H1 (cell line): ENCODE data around the gene ZNF273. TPM values are rescaled to one million over a fixed set of nuclear protein-coding genes. Genes with fewer than 3 reads are reported as not detected.

Experiments
- CTCF ChIA-PET: fragments of 300-600 bp; sonication (Branson Sonifier 250); formaldehyde crosslinking; loops from one replicate; lab custom pipeline; 2021; ENCODE audit not compliant: partially characterized antibody; lab: Charles Lee
- POLR2A ChIA-PET: fragments of 300-600 bp; sonication (Branson Sonifier 250); formaldehyde crosslinking; loops from one replicate; lab custom pipeline; 2021; ENCODE audit warnings: inconsistent platforms; ENCODE audit not compliant: partially characterized antibody; lab: Charles Lee
- DNase-seq, 2 experiments: peaks; one replicate each; pipeline versions ENCODE4 v3.0.0 to v3.0.0-alpha.2; 2010 to 2022; ENCODE audit warnings: low spot score in 2 of 2, low read depth in 1 of 2, mixed read lengths in 1 of 2
- FAIRE-seq: peaks from 2 replicates; lab custom pipeline; 2011; peaks lifted over from hg19 to GRCh38; lab: Jason Lieb, UNC
- H2AFZ ChIP-seq: 2 replicates; pipeline ENCODE4 v1.8.1; 2012; ENCODE audit warnings: low read length, inconsistent platforms
- H2AK5ac ChIP-seq: 2 replicates; pipeline ENCODE4 v1.6.1; 2013; ENCODE audit warnings: low read depth, low read length
- H2BK120ac ChIP-seq: replicated peaks from 2 replicates; pipeline ENCODE3; 2013; ENCODE audit warnings: low read depth, low read length, inconsistent platforms
- H2BK12ac ChIP-seq: 2 replicates; pipeline ENCODE4 v1.6.1; 2013; ENCODE audit warnings: low read depth, low read length
- H2BK15ac ChIP-seq: 2 replicates; pipeline ENCODE4 v1.6.1; 2013; ENCODE audit warnings: low read length
- H2BK20ac ChIP-seq: 2 replicates; pipeline ENCODE4 v1.6.1; 2013; ENCODE audit warnings: low read length
- H2BK5ac ChIP-seq: 2 replicates; pipeline ENCODE4 v1.6.1; 2013; ENCODE audit warnings: low read depth, low read length
- H3K14ac ChIP-seq: 2 replicates; pipeline ENCODE4 v1.6.1; 2013; ENCODE audit warnings: inconsistent platforms; ENCODE audit not compliant: insufficient read length
- H3K18ac ChIP-seq: 2 replicates; pipeline ENCODE4 v1.6.1; 2013; ENCODE audit warnings: low read length; ENCODE audit errors: extremely low read depth
- H3K23ac ChIP-seq: 2 replicates; pipeline ENCODE4 v1.6.1; 2013; ENCODE audit warnings: inconsistent platforms; ENCODE audit not compliant: insufficient read length
- H3K23me2 ChIP-seq: 2 replicates; pipeline ENCODE4 v1.6.1; 2013; ENCODE audit warnings: low read depth, low read length
- H3K27ac ChIP-seq: 2 replicates; pipeline ENCODE4 v1.6.1; 2011; ENCODE audit warnings: low read depth, low read length, inconsistent platforms
- H3K27me3 ChIP-seq, 4 experiments: replicated peaks in 1 of 4; 1 replicate in 1 of 4; 2 replicates in 3 of 4; pipeline versions ENCODE4 v1.6.1 to v1.8.1; 2011 to 2013; ENCODE audit warnings: low read length in 3 of 4, mild to moderate bottlenecking in 3 of 4, inconsistent platforms in 2 of 4, mixed read lengths in 2 of 4, moderate library complexity in 1 of 4; ENCODE audit not compliant: control insufficient read depth in 3 of 4, insufficient read depth in 3 of 4; ENCODE audit errors: extremely low read depth in 1 of 4
- H3K36me3 ChIP-seq, 4 experiments: 2 replicates each; pipeline versions ENCODE4 v1.6.1 to v1.8.1; 2011 to 2013; ENCODE audit warnings: mild to moderate bottlenecking in 4 of 4, low read length in 3 of 4, moderate library complexity in 2 of 4, control low read depth in 1 of 4, inconsistent platforms in 1 of 4; ENCODE audit not compliant: insufficient read depth in 4 of 4, control insufficient read depth in 2 of 4
- H3K4ac ChIP-seq: replicated peaks from 2 replicates; pipeline ENCODE3; 2013; ENCODE audit warnings: low read length, low read depth, mixed read lengths, inconsistent platforms; ENCODE audit not compliant: insufficient read length
- H3K4me1 ChIP-seq, 4 experiments: replicated peaks in 1 of 4; 1 replicate in 1 of 4; 2 replicates in 3 of 4; pipeline versions ENCODE4 v1.6.1 to v1.8.1; 2011 to 2013; ENCODE audit warnings: low read length in 3 of 4, inconsistent platforms in 2 of 4, mixed read lengths in 1 of 4; ENCODE audit not compliant: insufficient read depth in 4 of 4, control insufficient read depth in 3 of 4
- H3K4me2 ChIP-seq, 2 experiments: 2 replicates each; pipeline versions ENCODE4 v1.6.1 to v1.8.1; 2011 to 2013; ENCODE audit warnings: low read depth in 2 of 2, low read length in 2 of 2, control low read depth in 1 of 2, inconsistent platforms in 1 of 2, mild to moderate bottlenecking in 1 of 2; ENCODE audit not compliant: insufficient read depth in 1 of 2
- H3K4me3 ChIP-seq, 4 experiments: fragments of 200-600, 300-600 bp in 1 of 4; sonication (generic), shearing (Covaris generic), sonication (Bioruptor Twin) in 1 of 4; 2 replicates each; pipeline versions ENCODE4 v1.5.1 to v1.8.1; 2011 to 2016; ENCODE audit warnings: low read length in 4 of 4, low read depth in 3 of 4, control low read depth in 2 of 4, inconsistent platforms in 2 of 4, mild to moderate bottlenecking in 2 of 4, mixed read lengths in 1 of 4, moderate library complexity in 1 of 4; ENCODE audit not compliant: insufficient read depth in 2 of 4; ENCODE audit errors: extremely low read depth in 1 of 4
- H3K56ac ChIP-seq: replicated peaks from 2 replicates; pipeline ENCODE3; 2013; ENCODE audit warnings: low read depth, mild to moderate bottlenecking, mixed read lengths, low read length, inconsistent platforms; ENCODE audit not compliant: insufficient read length
- H3K79me1 ChIP-seq: 2 replicates; pipeline ENCODE4 v1.6.1; 2013; ENCODE audit warnings: low read depth, low read length, control low read depth
- H3K79me2 ChIP-seq, 2 experiments: 2 replicates each; pipeline versions ENCODE4 v1.6.1 to v1.8.1; 2012 to 2013; ENCODE audit warnings: low read length in 2 of 2, mild to moderate bottlenecking in 2 of 2, inconsistent platforms in 1 of 2; ENCODE audit not compliant: insufficient read depth in 2 of 2, control insufficient read depth in 1 of 2
- H3K9ac ChIP-seq, 4 experiments: replicated peaks in 1 of 4; 1 replicate in 1 of 4; 2 replicates in 3 of 4; pipeline versions ENCODE4 v1.6.1 to v1.8.1; 2011 to 2013; ENCODE audit warnings: low read depth in 3 of 4, low read length in 3 of 4, control low read depth in 2 of 4, mild to moderate bottlenecking in 2 of 4, moderate library complexity in 2 of 4, inconsistent platforms in 1 of 4; ENCODE audit errors: extremely low read depth in 1 of 4
- H3K9me3 ChIP-seq, 2 experiments: 2 replicates each; pipeline versions ENCODE4 v1.6.1 to v1.8.1; 2012 to 2013; ENCODE audit warnings: mild to moderate bottlenecking in 2 of 2, moderate library complexity in 2 of 2, control low read depth in 1 of 2, inconsistent platforms in 1 of 2, low read depth in 1 of 2, low read length in 1 of 2, mixed read lengths in 1 of 2; ENCODE audit not compliant: insufficient read depth in 2 of 2
- H4K20me1 ChIP-seq, 2 experiments: replicated peaks in 1 of 2; 2 replicates each; pipeline versions ENCODE3 to v1.8.1; 2011 to 2013; ENCODE audit warnings: inconsistent platforms in 2 of 2, low read length in 2 of 2, mild to moderate bottlenecking in 1 of 2; ENCODE audit not compliant: insufficient read depth in 2 of 2, control insufficient read depth in 1 of 2
- H4K5ac ChIP-seq: 2 replicates; pipeline ENCODE4 v1.6.1; 2013; ENCODE audit warnings: low read length, low read depth, mixed read lengths, inconsistent platforms; ENCODE audit not compliant: insufficient read length
- H4K8ac ChIP-seq: 2 replicates; pipeline ENCODE4 v1.8.0; 2013; ENCODE audit warnings: mild to moderate bottlenecking, moderate library complexity, low read length, inconsistent platforms; ENCODE audit not compliant: insufficient read depth; ENCODE audit errors: extremely low read depth
- H4K91ac ChIP-seq: replicated peaks from 2 replicates; pipeline ENCODE3; 2013; ENCODE audit warnings: low read length, mixed read lengths, inconsistent platforms; ENCODE audit not compliant: insufficient read length
- CEBPB ChIP-seq: IDR thresholded peaks from 2 replicates; pipeline ENCODE4 v1.6.1; 2012; ENCODE audit warnings: low read depth, low read length
- ZNF274 ChIP-seq: IDR thresholded peaks from 2 replicates; pipeline ENCODE4 v1.7.0; 2012; ENCODE audit warnings: low read length, borderline replicate concordance; ENCODE audit errors: extremely low read depth
- WGBS, 2 experiments: shearing (Covaris generic) in 1 of 2; methylation state at CpG; one replicate each; pipeline versions ENCODE4 v1.1.6 to v1.1.7; 2013 to 2015; ENCODE audit warnings: low lambda C conversion rate in 2 of 2, mixed read lengths in 2 of 2, inconsistent platforms in 1 of 2, low coverage in 1 of 2, missing lambda C conversion rate in 1 of 2; ENCODE audit not compliant: insufficient replicate concordance in 2 of 2, insufficient coverage in 1 of 2, insufficient read length in 1 of 2; ENCODE audit errors: extremely low coverage in 1 of 2, missing lambda C conversion rate in 1 of 2; 5-methylcytosine and 5-hydroxymethylcytosine counted together
- polyA plus RNA-seq, 7 experiments: library from polyadenylated mRNA; depleted of rRNA in 3 of 7; stranded (reverse) in 5 of 7; unstranded in 2 of 7; fragments of >200 nt in 5 of 7; fragments of 200-250 nt in 2 of 7; gene quantifications; 1 replicate in 5 of 7; 2 replicates in 1 of 7; 4 replicates in 1 of 7; pipeline versions ENCODE4 v1.2.1 to v1.2.3, GENCODE V29; 2011 to 2013; ENCODE audit warnings: missing spikeins in 2 of 7, mixed read lengths in 2 of 7
- total RNA-seq: library from RNA; stranded (reverse); fragmentation: NEBNext Ultra II Directional; extraction: Animal tissue kit (Norgen Biotek cat#: 25700); gene quantifications from 2 replicates; pipeline ENCODE4 v1.2.1, GENCODE V29; 2021

Gene ZNF273
- total and polyA plus RNA-seq, 2 of the 8 experiments (the other 6 are each of a cell fraction or from before 2014, with no cell fraction given) = 6.2 to 23.2 TPM

DNA sequence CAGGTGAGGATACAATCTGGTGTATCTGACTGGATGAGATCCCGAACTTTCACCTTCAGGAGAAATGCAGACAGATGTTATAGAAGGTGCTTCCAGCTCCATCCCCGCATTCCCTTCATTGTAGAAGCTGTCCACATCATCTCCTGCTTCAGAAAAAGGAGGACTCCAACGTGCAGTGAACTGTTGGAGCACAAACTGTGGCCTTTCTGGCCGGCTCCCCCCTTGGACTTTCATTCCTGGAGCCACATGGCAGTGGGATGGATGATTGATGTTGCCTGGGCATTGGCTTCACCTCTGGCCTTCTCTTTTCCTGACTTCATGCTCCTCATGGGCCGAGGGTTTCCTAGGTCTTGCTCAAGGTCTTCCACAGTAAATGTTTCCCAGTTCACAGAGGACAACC, 29.6 kb upstream of the ZNF273 start:
- H2BK15ac ChIP-seq = no peak overlapping the region
- no peak overlapping the region for H2AFZ ChIP-seq
- H3K56ac ChIP-seq = no peak overlapping the region
- no peak overlapping the region for H2BK20ac ChIP-seq
- no peak for DNase-seq
- H3K4me3 ChIP-seq = no peak overlapping the region
- H4K8ac ChIP-seq = no peak overlapping the region
- H3K27me3 ChIP-seq = peaks cover 0 to 6% (median 5%) of the 10 kb centered on the region in 4 experiments; a peak in 5 of 7 replicates
- H3K27ac ChIP-seq = no peak overlapping the region
- H3K9ac ChIP-seq = no peak overlapping the region
- no peak overlapping the region for H2AK5ac ChIP-seq
- H2BK12ac ChIP-seq = no peak overlapping the region
- no peak for TF ChIP-seq ZNF274
- TF ChIP-seq CEBPB = no peak
- H3K18ac ChIP-seq = no peak overlapping the region
- H3K79me2 ChIP-seq = no peaks in the 10 kb centered on the region
- no peak overlapping the region for H3K14ac ChIP-seq
- no peaks in the 10 kb centered on the region; the same call in 1 of the 2 replicates for H3K79me1 ChIP-seq
- 0 out of 2 replicates have a peak, but pooled peaks cover 1% of the 10 kb centered on the region for H3K23me2 ChIP-seq
- 78% methylated on average over 5 of the region's 5 CpGs; no CpG with 5 or more reads in 1 of the 2 experiments for WGBS, 2 experiments
- no peak overlapping the region for H4K91ac ChIP-seq
- no peak overlapping the region for H3K4ac ChIP-seq
- ChIA-PET CTCF (no interaction called here), POLR2A (no interaction called here)
- H3K9me3 ChIP-seq = peaks cover 2 to 50% of the 10 kb centered on the region in 2 experiments; a peak in 2 of 4 replicates
- no peak overlapping the region for H3K23ac ChIP-seq
- no peaks in the 10 kb centered on the region; a peak in 1 of 7 replicates for H3K4me1 ChIP-seq
- H2BK5ac ChIP-seq = no peak overlapping the region
- no peak overlapping the region for H3K4me2 ChIP-seq
- no peaks in the 10 kb centered on the region for H3K36me3 ChIP-seq
- H4K20me1 ChIP-seq = no peaks in the 10 kb centered on the region
- no peak overlapping the region for H2BK120ac ChIP-seq
- H4K5ac ChIP-seq = no peak overlapping the region
- FAIRE-seq = no peak
